Measurements from ENCODE around the gene SMIM5. TPM values are rescaled to one million over a fixed set of nuclear protein-coding genes. Genes with fewer than 3 reads are reported as not detected.

The SMIM5 gene
- total RNA-seq, 1 experiment from 2014 or later = 16.7 TPM

DNA sequence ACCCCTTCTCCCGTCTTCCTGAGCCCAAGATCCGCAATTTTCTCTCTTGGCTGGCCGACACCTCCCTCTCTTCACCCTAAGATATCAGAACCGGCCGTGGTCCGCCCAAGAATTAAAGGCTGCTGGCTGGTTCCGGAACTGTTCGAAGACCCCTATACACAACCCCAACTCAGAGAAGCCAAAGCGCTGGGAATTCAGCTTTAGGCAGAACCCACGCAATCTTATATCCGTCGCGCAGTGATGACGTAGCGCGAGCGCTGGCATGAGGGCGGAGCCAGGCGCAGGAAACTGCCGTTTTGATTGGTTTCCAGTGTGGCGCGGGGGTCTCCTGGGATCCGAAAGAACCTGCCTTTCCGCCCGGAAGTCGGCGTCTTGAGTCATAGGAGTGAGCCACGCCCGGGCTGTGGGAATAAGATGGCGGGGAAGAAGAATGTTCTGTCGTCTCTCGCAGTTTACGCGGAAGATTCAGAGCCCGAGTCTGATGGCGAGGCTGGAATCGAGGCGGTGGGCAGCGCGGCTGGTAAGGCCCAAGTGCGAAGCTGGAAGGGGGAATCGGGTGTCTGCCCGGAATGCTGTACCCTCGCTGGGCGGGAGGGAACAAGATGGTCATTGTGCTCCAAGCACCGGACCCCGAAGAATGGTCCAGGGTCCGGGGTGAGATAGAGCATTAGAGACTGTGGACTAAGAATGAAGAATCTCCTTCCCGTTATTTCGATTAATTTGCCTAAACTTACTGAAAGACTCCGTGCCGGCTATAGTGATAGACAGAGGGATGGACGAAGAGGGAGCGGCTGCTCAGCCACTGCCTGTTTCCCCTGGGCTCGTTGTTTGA is 33.9 kb downstream of the SMIM5 start, which contains the start of the genes RECQL5 and SAP30BP:
RECQL5 (minus strand) TSS at position 196 of the 832 bp plus-strand sequence. CDS start 597 bp downstream, outside the sequence.
SAP30BP (plus strand) TSS at position 380 of the 832 bp plus-strand sequence; CDS start at position 415, 35 bp downstream.
- peak; percentile 99 for DNase-seq (ENCODE audit: low spot score)

DNA sequence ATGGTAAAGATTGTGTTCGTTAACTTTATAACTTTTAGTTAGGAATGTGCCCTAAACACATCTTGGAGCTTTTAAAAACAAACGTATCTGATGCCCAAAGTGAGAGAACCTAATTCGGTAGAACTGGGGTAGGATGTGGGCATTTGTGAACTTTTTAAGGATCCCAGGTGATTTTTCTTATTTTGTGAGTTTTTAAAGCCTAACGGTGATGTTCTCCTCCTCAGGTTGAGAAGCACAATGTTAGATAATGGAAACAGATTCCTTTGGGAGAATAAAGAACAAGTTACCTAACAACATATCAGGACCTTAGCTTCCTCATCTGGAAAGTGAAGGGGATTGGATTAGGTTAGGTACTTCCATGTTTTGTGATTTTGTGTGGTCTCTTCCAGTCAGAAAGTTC is 34.6 kb downstream of the SMIM5 start:
- DNase-seq (ENCODE audit: low spot score) = no peak

DNA sequence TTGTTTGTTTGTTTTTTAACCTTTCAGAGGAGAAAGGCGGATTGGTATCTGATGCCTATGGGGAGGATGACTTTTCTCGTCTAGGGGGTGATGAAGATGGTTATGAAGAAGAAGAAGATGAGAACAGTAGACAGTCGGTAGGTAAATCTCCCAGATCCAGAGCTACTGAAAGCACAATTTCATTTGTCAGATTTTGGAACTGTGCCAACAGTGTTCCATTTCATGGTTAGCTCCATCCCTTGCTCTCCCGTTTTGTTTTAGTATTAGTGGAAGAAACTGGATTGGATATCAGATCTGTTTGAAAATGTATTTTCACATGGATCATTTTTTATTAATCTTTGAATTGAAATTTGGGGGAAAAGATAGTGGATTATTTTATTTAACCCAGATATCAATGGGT is 35.3 kb downstream of the SMIM5 start:
- no peak for DNase-seq (ENCODE audit: low spot score)

DNA sequence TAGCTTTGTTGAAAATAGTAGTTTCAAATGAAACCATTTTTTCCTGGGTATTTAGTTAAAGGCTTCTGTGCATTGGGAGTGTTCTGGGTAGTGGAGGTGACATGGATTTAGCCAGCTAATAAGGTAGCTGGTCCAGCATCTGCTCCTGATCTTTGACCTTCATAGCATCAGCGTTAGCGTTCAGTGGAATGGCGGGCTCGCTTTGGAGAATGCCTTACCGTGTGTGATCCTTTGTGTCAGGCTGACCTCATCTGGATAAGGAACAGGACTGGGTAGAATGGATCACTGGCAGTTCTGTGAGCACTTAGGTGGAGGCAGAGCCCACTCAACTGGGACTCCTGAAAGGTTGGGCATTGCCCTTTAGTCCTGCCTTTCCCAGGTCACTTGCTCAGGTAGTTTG is 37.6 kb downstream of the SMIM5 start:
- DNase-seq (ENCODE audit: low spot score) = no peak

DNA sequence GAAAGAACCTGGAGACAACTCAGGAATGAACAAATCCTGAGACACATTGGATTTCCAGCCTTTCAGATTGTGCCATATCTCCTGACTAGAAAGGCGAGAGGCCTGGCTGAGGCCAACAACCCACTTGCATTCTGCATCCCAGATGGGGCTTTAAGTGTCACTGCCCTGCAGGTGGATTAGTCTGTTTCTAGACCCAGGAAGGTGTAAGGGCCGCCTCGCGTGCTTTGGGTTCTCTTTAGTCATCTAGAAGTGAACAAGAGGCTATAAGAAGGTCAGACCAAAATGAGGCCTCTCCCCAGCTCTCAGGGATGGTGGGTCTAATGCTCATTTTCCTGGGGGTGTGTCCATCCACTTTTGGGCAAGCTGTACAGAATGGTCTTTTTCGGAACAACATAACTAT is 38.8 kb downstream of the SMIM5 start:
- DNase-seq (ENCODE audit: low spot score) = no peak

DNA sequence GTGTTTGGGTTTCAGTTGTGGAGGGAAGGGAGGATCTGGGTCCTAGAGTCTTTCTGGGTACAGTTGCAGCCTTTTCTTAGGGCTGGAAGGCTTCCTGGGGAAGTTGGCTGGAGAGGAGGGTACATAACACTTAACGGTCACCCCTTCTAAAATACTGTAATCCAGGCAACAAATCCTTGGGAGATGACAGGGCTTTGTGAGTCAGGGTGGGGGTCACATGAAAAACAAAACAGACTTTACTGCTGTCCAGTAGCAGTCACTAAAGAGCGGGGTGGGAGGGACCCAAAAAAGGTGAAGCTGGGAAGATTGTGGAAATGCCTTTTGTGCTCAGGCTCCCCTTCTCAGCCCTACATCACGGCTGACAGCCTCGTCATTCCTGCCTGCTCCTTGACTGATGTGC is 40.3 kb downstream of the SMIM5 start:
- no peak for DNase-seq (ENCODE audit: low spot score)

DNA sequence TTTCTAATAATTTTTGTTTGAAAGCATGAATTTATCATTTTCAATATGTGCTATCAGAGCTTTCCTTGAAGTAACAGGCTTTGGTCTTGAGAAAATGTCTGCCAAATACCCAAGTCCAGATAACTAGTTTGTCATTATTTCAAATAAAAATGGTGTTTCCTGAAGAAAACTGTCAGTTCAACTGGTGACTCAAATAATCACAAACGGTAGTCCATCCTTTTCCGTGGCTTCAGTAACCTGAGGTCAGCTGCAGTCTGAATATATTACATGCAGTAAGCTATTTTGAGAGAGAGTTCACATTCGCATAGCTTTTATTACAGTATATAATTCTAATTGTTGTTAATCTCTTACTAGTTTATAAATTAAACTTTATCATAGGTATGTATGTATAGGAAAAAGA is 43.2 kb downstream of the SMIM5 start:
- DNase-seq (ENCODE audit: low spot score) = no peak

DNA sequence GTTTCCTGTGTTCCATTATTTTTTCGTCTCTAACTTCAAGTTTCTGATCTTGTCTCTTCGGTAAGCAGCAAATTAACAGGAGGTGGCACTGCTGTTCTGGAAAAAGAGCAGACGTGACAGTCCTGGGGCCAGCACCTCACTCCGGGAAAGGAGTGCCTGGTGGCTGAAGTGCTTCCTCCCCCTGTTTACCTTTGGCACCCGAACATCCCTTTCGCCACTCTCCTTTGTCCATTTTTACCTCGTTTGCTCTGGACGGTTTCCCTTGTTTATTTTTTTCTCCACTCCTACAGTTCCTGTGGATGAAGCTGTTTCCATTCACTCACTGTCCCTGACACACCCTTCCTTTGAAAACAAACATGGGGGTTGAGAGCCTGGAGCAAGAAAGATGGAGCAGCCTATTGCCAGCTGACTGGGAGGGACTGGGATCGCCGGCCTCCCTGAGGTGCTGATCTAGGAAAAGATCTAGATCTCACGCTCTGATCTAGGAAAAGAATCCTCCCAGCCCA is 46.5 kb downstream of the SMIM5 start:
- peak; percentile 79 for DNase-seq (ENCODE audit: low spot score)

DNA sequence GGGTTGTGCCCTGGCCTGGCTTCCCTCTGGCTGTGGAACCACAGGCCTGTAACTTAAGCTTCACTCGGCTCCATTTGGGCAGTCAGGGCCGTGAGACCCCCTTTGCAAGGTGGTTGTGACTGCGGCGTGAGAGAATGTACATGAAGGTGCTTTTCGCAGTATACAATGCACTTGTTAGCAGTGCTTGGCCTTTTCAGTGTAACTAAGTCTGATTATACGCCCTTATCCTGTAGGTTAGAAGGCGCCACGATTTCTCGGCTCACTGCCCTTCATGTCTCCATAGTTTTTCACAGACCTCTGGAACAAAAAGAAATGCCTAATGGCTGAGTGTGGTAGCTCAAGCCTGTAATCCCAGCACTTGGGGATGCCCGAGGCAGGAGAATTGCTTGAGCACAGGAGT is 47.2 kb downstream of the SMIM5 start:
- DNase-seq (ENCODE audit: low spot score) = no peak

DNA sequence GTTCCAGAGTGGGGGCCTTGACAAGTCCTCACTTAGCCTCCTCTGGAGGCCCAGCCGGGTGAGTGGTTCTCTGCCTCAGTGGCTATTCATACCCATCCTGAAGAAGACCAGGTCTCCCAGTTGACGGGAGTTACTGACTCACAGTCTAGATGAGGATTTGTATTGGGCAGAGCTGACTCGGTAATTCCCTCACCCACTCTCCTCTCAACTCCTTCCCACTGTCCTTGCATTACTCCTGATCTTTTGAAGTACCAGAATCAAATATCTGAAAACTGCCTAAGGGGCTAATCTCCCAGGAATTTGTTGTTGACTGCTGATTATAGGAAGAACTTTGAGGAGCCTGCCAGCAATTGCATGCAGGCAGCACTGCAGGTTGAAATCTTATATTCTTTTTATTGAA is 48.1 kb downstream of the SMIM5 start:
- DNase-seq (ENCODE audit: low spot score) = no peak

DNA sequence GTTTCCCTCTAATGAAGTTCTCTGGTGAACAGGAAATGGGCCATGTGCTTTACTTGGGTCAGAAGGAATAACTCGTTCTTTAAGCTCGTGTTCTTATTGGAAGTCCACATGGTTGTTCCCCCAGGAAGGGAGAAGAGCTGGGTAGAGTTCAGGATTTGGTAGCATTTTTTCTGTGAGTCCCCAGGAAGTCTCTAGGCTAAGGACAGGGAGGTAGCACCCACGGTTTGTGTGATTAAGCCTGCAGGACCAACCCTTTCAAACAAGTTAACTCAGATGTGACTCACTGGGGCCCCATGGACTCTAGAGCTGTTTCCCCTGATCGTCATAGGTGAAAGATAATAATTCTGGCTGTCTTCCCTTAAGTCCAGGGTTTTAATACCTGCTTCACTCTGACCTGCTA is 50.3 kb downstream of the SMIM5 start:
- DNase-seq (ENCODE audit: low spot score) = peak; percentile 66

DNA sequence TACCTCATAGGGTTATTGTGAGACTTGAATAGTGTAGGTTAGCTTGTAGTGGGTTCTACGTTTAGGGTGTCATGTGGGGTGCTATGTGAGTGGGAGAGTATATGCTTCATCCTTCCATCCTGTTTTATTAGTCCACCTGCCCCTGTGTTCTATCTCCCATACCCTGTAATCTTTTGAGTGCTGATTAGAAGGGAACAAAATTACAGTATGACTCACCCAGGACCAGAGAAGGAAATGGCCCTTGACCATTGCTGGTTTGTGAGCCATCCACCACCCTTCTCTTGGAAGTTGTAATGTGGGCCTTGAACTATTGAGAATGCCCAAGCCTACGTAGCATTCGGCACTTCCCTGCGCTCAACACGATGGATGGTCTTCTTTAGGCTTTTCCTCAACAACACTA is 51.0 kb downstream of the SMIM5 start:
- no peak for DNase-seq (ENCODE audit: low spot score)

DNA sequence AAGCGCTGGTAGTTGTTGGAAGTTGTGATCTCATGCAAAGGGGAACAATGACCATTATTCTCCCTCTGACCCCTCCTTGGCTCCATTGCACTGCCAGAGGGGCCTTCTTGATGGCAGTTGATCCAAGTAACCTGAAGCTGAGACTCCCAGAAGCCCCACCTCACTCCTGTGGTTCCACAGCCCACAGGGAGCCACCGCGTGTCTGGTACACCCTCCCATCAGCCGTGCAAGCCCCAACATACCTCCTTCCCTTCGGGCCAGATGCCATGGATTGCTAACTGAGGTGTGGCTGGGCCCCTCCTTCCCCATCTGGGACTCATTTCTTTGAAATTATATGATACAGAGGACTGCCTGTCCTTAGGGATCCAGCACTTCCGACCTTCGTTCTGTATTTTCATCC is 51.7 kb downstream of the SMIM5 start:
- no peak for DNase-seq (ENCODE audit: low spot score)

DNA sequence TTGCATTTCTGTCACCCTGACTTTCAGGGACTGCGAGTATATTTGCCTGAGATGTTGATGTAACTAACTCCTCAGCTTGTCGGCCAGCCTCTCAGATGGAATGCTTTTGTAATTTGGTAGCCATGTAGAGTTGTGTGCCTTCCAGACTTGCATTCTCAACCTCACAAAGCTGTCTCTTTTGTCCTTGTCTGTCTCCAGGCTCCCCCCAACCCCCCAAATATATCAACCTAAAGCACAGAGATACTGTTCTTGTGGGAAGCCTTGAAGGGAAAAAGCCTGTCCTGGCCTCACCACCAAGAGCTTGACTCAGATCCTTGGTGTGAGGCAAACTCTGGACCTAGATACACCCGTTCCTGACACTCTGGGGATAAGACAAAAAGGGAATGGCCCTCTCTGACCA is 52.3 kb downstream of the SMIM5 start:
- no peak for DNase-seq (ENCODE audit: low spot score)

DNA sequence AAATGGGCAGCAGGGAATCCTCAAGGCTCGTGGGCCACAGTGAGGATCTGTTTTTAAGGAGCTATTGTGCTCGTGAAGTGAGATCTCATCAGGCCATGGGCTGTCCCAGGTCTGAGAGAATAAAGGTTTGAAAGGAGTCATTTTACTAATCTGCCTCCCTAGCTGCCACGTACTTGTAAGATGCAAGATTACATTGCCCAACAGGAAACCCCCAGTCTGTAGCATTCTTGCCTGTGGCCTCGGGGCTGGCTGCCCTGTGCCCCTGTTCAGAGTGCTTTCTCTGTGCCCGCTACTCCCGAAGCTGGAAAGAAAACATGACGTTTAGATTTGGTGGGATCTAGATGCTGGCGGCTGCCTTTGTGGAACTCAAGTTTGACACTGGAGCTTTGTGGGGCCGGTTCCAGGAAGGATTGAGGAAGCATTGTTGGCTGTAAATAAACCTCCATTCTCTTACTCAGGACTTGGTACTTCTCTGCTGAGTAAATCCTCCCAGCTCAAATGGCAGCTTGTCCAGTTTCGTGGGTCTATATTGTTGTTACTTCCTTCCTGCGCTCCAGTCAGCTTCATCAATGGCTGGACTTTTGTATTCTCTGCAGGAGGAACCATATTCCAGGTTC is 55.1 kb downstream of the SMIM5 start:
- no peak for DNase-seq (ENCODE audit: low spot score)

DNA sequence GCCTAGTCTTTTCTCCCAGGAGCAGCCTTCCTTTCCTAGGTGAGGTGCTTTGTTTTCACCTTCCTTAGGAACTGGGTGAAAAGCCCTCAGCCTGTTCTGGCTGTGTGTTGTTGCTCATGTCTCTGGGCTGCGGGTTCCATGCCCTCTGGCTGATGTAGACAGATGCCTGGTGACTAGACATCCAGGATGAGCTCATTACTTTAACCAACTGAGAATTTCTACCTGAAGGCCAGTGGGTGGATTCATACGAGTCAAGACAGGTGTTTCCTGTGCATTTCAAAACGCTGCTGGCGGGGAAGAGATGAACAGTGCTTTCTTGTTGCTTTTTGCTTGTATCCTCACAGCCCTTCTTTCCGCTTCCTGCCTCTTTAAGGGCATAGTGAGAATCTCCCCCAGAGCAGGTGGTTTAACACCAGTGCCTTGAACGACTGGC is 56.2 kb downstream of the SMIM5 start:
- no peak for DNase-seq (ENCODE audit: low spot score)

Other genes with a start within 250 kb of the SMIM5 start
- gene GRB2, start 227.8 kb upstream of the SMIM5 start, total RNA-seq (2014; rRNA removed; shearing (Covaris generic)) = 135 and 169 TPM in 2 replicates
- gene TMEM94, start 176.8 kb upstream of the SMIM5 start, total RNA-seq (2014; rRNA removed; shearing (Covaris generic)) = 34.9 and 50.5 TPM in 2 replicates
- 12.3 and 13.6 TPM in 2 replicates for gene CASKIN2, start 117.9 kb upstream of the SMIM5 start, total RNA-seq (2014; rRNA removed; shearing (Covaris generic))
- 108 and 134 TPM in 2 replicates for gene TSEN54, start 116.9 kb upstream of the SMIM5 start, total RNA-seq (2014; rRNA removed; shearing (Covaris generic))
- gene LLGL2, start 107.7 kb upstream of the SMIM5 start, total RNA-seq (2014; rRNA removed; shearing (Covaris generic)) = 162 and 184 TPM in 2 replicates
- 29.0 and 36.8 TPM in 2 replicates for gene MYO15B, start 45.6 kb upstream of the SMIM5 start, total RNA-seq (2014; rRNA removed; shearing (Covaris generic))
- 56.7 and 64.6 TPM in 2 replicates for gene RECQL5, start 33.7 kb downstream of the SMIM5 start, total RNA-seq (2014; rRNA removed; shearing (Covaris generic))
- 53.8 and 56.1 TPM in 2 replicates for gene SAP30BP, start 33.9 kb downstream of the SMIM5 start, total RNA-seq (2014; rRNA removed; shearing (Covaris generic))
- gene ITGB4, start 88.0 kb downstream of the SMIM5 start, total RNA-seq (2014; rRNA removed; shearing (Covaris generic)) = 224 and 281 TPM in 2 replicates
- 40.8 and 41.8 TPM in 2 replicates for gene GALK1, start 131.8 kb downstream of the SMIM5 start, total RNA-seq (2014; rRNA removed; shearing (Covaris generic))
- 23.6 and 24.9 TPM in 2 replicates for gene UNK, start 151.4 kb downstream of the SMIM5 start, total RNA-seq (2014; rRNA removed; shearing (Covaris generic))
- gene UNC13D, start 211.0 kb downstream of the SMIM5 start, total RNA-seq (2014; rRNA removed; shearing (Covaris generic)) = 37.5 and 43.5 TPM in 2 replicates
- 26.8 and 30.9 TPM in 2 replicates for gene WBP2, start 221.9 kb downstream of the SMIM5 start, total RNA-seq (2014; rRNA removed; shearing (Covaris generic))
- gene TRIM47, start 245.1 kb downstream of the SMIM5 start, total RNA-seq (2014; rRNA removed; shearing (Covaris generic)) = 65.7 and 69.5 TPM in 2 replicates